AG10803 (cell line): Measurements from ENCODE around the gene B3GNT2.

ENCODE experiments used
- DNase-seq: peaks from one replicate; pipeline ENCODE4 v3.0.0; 2010; ENCODE audit warnings: low read depth
- H3K4me3 ChIP-seq: 2 replicates; pipeline ENCODE4 v1.5.1; 2011; ENCODE audit warnings: mild to moderate bottlenecking, low read length, control low read depth
- CTCF ChIP-seq: conservative IDR thresholded peaks from 2 replicates; pipeline ENCODE4 v1.5.1; 2011; ENCODE audit warnings: mild to moderate bottlenecking, low read length, control low read depth, inconsistent platforms

Gene B3GNT2

GRCh38 chr2:62216616-62217015 lies 20.7 kb downstream of the B3GNT2 start:
- TF ChIP-seq CTCF: no peak
- DNase-seq: peak; percentile 90
- no peak overlapping the region for H3K4me3 ChIP-seq

- no peak for TF ChIP-seq CTCF
- no peak overlapping the region for H3K4me3 ChIP-seq
- DNase-seq: no peak
Measured at GRCh38 chr2:62217421-62217820, 21.5 kb downstream of the B3GNT2 start.

GRCh38 chr2:62217970-62218369 lies 22.1 kb downstream of the B3GNT2 start:
- H3K4me3 ChIP-seq: no peak overlapping the region
- no peak for TF ChIP-seq CTCF
- peak; percentile 81 for DNase-seq

GRCh38 chr2:62219407-62220159 lies 23.7 kb downstream of the B3GNT2 start:
- H3K4me3 ChIP-seq: no peak overlapping the region
- TF ChIP-seq CTCF: no peak

GRCh38 chr2:62221141-62221540 lies 25.2 kb downstream of the B3GNT2 start:
- TF ChIP-seq CTCF: no peak
- no peak overlapping the region for H3K4me3 ChIP-seq
- no peak for DNase-seq

More at GRCh38 chr2:62219407-62220159, 23.7 kb downstream of the B3GNT2 start:
- no peak for DNase-seq

GRCh38 chr2:62222171-62222570 lies 26.3 kb downstream of the B3GNT2 start:
- H3K4me3 ChIP-seq: no peak overlapping the region
- no peak for TF ChIP-seq CTCF
- no peak for DNase-seq

GRCh38 chr2:62222674-62223073 lies 26.8 kb downstream of the B3GNT2 start:
- no peak for TF ChIP-seq CTCF
- DNase-seq: no peak
- no peak overlapping the region for H3K4me3 ChIP-seq
